B cell (primary cell): ENCODE data around the gene DNAH8. TPM values are rescaled to one million over a fixed set of nuclear protein-coding genes. Genes with fewer than 3 reads are reported as not detected.

ENCODE experiments used
- ATAC-seq: fragments of 200-7000 bp; cut with Tn5 transposase; one replicate; pipeline ENCODE4 v1.10.0; 2021; ENCODE audit warnings: low read depth, mild to moderate bottlenecking, moderate number of reproducible peaks, moderate library complexity
- CTCF ChIA-PET: fragments of 350-600 bp; sonication (Branson Sonifier 250); formaldehyde crosslinking; loops from one replicate; lab custom pipeline; 2021; ENCODE audit warnings: antibody characterized with exemption, inconsistent platforms; lab: Charles Lee
- POLR2A ChIA-PET: fragments of 350-600 bp; sonication (Branson Sonifier 250); formaldehyde crosslinking; loops from one replicate; lab custom pipeline; 2021; ENCODE audit warnings: antibody characterized with exemption; lab: Charles Lee
- DNase-seq: peaks from one replicate; pipeline ENCODE4 v3.0.0; 2013
- H2AFZ ChIP-seq: 2 replicates; pipeline ENCODE4 v1.6.1; 2012; ENCODE audit warnings: mild to moderate bottlenecking, low read depth, low read length; ENCODE audit not compliant: insufficient read depth, poor library complexity, severe bottlenecking
- H3K27ac ChIP-seq, 2 donors: 1 replicate in 1 of 2; 2 replicates in 1 of 2; pipeline ENCODE4 v1.5.1; 2012 to 2013; ENCODE audit warnings: low read length in 2 of 2, mild to moderate bottlenecking in 2 of 2, moderate library complexity in 1 of 2
- H3K27me3 ChIP-seq, 4 experiments: fragments of 200-600 bp in 1 of 4; sonication (generic) in 1 of 4; replicated peaks in 1 of 4; 1 replicate in 2 of 4; 2 replicates in 2 of 4; pipeline versions ENCODE4 v1.6.1 to v1.7.0; 2013 to 2016; ENCODE audit warnings: low read length in 3 of 4, mild to moderate bottlenecking in 2 of 4, mixed read lengths in 1 of 4, moderate library complexity in 1 of 4; ENCODE audit not compliant: insufficient read depth in 4 of 4, control insufficient read depth in 3 of 4; ENCODE audit errors: control extremely low read depth in 1 of 4
- H3K36me3 ChIP-seq, 2 experiments: replicated peaks in 1 of 2; 1 replicate in 1 of 2; 2 replicates in 1 of 2; pipeline versions ENCODE4 v1.6.1 to v1.7.1; 2013; ENCODE audit warnings: low read length in 1 of 2; ENCODE audit not compliant: insufficient read depth in 2 of 2, control insufficient read depth in 1 of 2; ENCODE audit errors: control extremely low read depth in 1 of 2, extremely low read depth in 1 of 2
- H3K4me1 ChIP-seq, 2 donors: fragments of 200-600 bp in 1 of 2; sonication (generic) in 1 of 2; 1 replicate in 1 of 2; 2 replicates in 1 of 2; pipeline versions ENCODE4 v1.5.1 to v1.6.1; 2013 to 2017; ENCODE audit warnings: low read length in 2 of 2; ENCODE audit not compliant: control insufficient read depth in 2 of 2, insufficient read depth in 2 of 2
- H3K4me2 ChIP-seq: replicated peaks from 2 replicates; pipeline ENCODE3; 2012; ENCODE audit warnings: mild to moderate bottlenecking, low read depth, low read length; ENCODE audit not compliant: poor library complexity, severe bottlenecking
- H3K4me3 ChIP-seq, 5 experiments: fragments of 200-600 bp in 1 of 5; sonication (generic) in 1 of 5; 1 replicate in 3 of 5; 2 replicates in 2 of 5; pipeline versions ENCODE4 v1.5.1 to v1.7.0; 2011 to 2016; ENCODE audit warnings: low read length in 4 of 5, mild to moderate bottlenecking in 4 of 5, low read depth in 2 of 5, control low read depth in 1 of 5, moderate library complexity in 1 of 5; ENCODE audit not compliant: insufficient read depth in 1 of 5; ENCODE audit errors: control extremely low read depth in 1 of 5, extremely low read depth in 1 of 5
- H3K79me2 ChIP-seq: fragments of 200-600 bp; sonication (generic); one replicate; pipeline ENCODE4 v1.6.0; 2016; ENCODE audit warnings: low read length; ENCODE audit not compliant: control insufficient read depth, insufficient read depth
- H3K9ac ChIP-seq: fragments of 200-600 bp; sonication (generic); 2 replicates; pipeline ENCODE4 v1.6.1; 2017; ENCODE audit warnings: mild to moderate bottlenecking, low read length, moderate library complexity
- H3K9me3 ChIP-seq, 3 donors: one replicate each; pipeline versions ENCODE4 v1.6.1 to v1.7.1; 2013; ENCODE audit warnings: low read length in 2 of 3; ENCODE audit not compliant: control insufficient read depth in 2 of 3, insufficient read depth in 1 of 3; ENCODE audit errors: control extremely low read depth in 1 of 3
- H4K20me1 ChIP-seq: 2 replicates; pipeline ENCODE4 v1.6.0; 2012; ENCODE audit warnings: mild to moderate bottlenecking, low read length; ENCODE audit not compliant: insufficient read depth, control insufficient read depth, poor library complexity, severe bottlenecking
- H3K27ac Mint-ChIP-seq: one replicate; pipeline ENCODE4 v1.8.0; 2021; ENCODE audit warnings: mixed read lengths
- H3K27me3 Mint-ChIP-seq: one replicate; pipeline ENCODE4 v1.8.0; 2021; ENCODE audit warnings: mixed read lengths
- H3K4me1 Mint-ChIP-seq: one replicate; pipeline ENCODE4 v1.8.0; 2021; ENCODE audit warnings: mixed read lengths
- H3K4me3 Mint-ChIP-seq: one replicate; pipeline ENCODE4 v1.8.0; 2021; ENCODE audit warnings: mixed read lengths
- H3K9me3 Mint-ChIP-seq: one replicate; pipeline ENCODE4 v1.8.0; 2022; ENCODE audit warnings: mixed read lengths; ENCODE audit not compliant: insufficient read depth
- CTCF ChIP-seq: fragments of 200-600 bp; IDR thresholded peaks from one replicate; pipeline ENCODE4 v1.8.0; 2022; ENCODE audit warnings: antibody characterized with exemption, mild to moderate bottlenecking
- EZH2 ChIP-seq: IDR thresholded peaks from 2 replicates; pipeline ENCODE4 v1.6.1; 2012; ENCODE audit warnings: borderline replicate concordance, low read depth, mild to moderate bottlenecking, moderate library complexity, low read length; ENCODE audit not compliant: insufficient read depth, poor library complexity, severe bottlenecking
- WGBS: methylation state at CpG from one replicate; pipeline ENCODE4 v1.1.5; 2013; ENCODE audit warnings: missing lambda C conversion rate; ENCODE audit not compliant: insufficient coverage; 5-methylcytosine and 5-hydroxymethylcytosine counted together
- intact Hi-C: fragments of 100-400 bp; cut with micrococcal nuclease; formaldehyde crosslinking; loops from one replicate; pipeline ENCODE4 v1.10.0; 2022
- polyA plus RNA-seq: library from polyadenylated mRNA; depleted of rRNA; stranded (reverse); fragments of >200 nt; gene quantifications from 2 replicates; pipeline ENCODE4 v1.2.3, GENCODE V29; 2012
- total RNA-seq, 2 donors: library from RNA; stranded (reverse); fragments of 120-200 nt in 1 of 2; gene quantifications; 1 replicate in 1 of 2; 2 replicates in 1 of 2; pipeline versions ENCODE4 v1.2.3 to v1.2.4, GENCODE V29; 2013 to 2022

DNAH8 gene
- total and polyA plus RNA-seq, 2 donors (not counting 1 experiment from before 2014, with no cell fraction given): 0.69 to 1.1 TPM

GRCh38 chr6:38799529-38800184, 84.5 kb downstream of the DNAH8 start:
- Histone ChIP-seq H2AFZ (no peak overlapping the region), H3K4me1 (no peaks in the 10 kb centered on the region), H3K79me2 (no peaks in the 10 kb centered on the region), H3K4me3 (no peak overlapping the region), H3K27ac (no peak overlapping the region), H3K9ac (no peak overlapping the region), H3K9me3 (no peaks in the 10 kb centered on the region), H3K27me3 (peaks cover 0 to 5% (median 1%) of the 10 kb centered on the region in 4 experiments), H4K20me1 (no peaks in the 10 kb centered on the region), H3K4me2 (no peak overlapping the region), H3K36me3 (no peaks in the 10 kb centered on the region)
- CTCF ChIA-PET: no interaction called here
- no peak for DNase-seq
- H3K27ac Mint-ChIP-seq: no peak overlapping the region
- WGBS: 33% methylated on average over 1 of the region's 2 CpGs
- TF ChIP-seq EZH2: no peak
- TF ChIP-seq CTCF: no peak
- POLR2A ChIA-PET: no interaction called here
- ATAC-seq: no peak
- H3K9me3 Mint-ChIP-seq: no peaks in the 10 kb centered on the region
- H3K4me1 Mint-ChIP-seq: no peaks in the 10 kb centered on the region
- intact Hi-C loops: no loop called here
- no peak overlapping the region for H3K4me3 Mint-ChIP-seq
- peaks cover 4% of the 10 kb centered on the region for H3K27me3 Mint-ChIP-seq

- Mint-ChIP-seq H3K4me3 (no peak overlapping the region), H3K27ac (no peak overlapping the region), H3K9me3 (no peaks in the 10 kb centered on the region), H3K27me3 (peaks cover 4% of the 10 kb centered on the region), H3K4me1 (peaks cover 2% of the 10 kb centered on the region)
- H3K4me3 ChIP-seq: no peak overlapping the region
- WGBS: 100% methylated on average over 2 of the region's 4 CpGs
- ChIA-PET POLR2A (no interaction called here), CTCF (no interaction called here)
- H3K27ac ChIP-seq: no peak overlapping the region
- H3K9ac ChIP-seq: no peak overlapping the region
- no peaks in the 10 kb centered on the region for H3K79me2 ChIP-seq
- H3K9me3 ChIP-seq: no peaks in the 10 kb centered on the region
- TF ChIP-seq EZH2: no peak
- TF ChIP-seq CTCF: no peak
- ATAC-seq (no peak), DNase-seq (no peak)
- H3K4me1 ChIP-seq: no peaks in the 10 kb centered on the region
- no peak overlapping the region for H3K4me2 ChIP-seq
- intact Hi-C loops: no loop called here
- no peaks in the 10 kb centered on the region for H3K36me3 ChIP-seq
- no peak overlapping the region for H2AFZ ChIP-seq
- H3K27me3 ChIP-seq: peaks cover 0 to 7% (median 2%) of the 10 kb centered on the region in 4 experiments
- no peaks in the 10 kb centered on the region for H4K20me1 ChIP-seq
These were observed 86.2 kb downstream of the DNAH8 start for GRCh38 chr6:38801305-38801704.
